ENCODE data around the gene CISTR.

Gene CISTR

DNA sequence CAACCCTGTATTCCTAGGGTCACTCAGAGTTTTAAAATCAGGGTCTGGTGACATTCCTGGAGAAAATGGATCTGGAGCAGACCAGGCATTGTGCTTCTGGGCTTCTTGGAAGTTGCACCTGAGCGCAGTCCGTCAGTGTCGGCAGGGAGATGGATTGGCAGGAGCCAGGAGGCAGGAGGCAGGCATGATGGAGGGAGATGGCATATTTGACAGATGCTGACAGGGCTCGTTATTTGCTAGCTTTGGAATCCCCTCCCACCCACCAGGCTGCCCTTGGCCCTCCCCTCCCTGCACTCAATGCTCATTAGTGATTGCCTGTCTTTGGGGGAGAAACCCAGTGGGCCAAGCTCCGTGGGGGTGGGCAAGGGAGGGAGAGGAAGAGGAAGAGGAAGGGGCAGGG lies 4.7 kb downstream of the CISTR start:
- TF ChIP-seq, protein P1, sequence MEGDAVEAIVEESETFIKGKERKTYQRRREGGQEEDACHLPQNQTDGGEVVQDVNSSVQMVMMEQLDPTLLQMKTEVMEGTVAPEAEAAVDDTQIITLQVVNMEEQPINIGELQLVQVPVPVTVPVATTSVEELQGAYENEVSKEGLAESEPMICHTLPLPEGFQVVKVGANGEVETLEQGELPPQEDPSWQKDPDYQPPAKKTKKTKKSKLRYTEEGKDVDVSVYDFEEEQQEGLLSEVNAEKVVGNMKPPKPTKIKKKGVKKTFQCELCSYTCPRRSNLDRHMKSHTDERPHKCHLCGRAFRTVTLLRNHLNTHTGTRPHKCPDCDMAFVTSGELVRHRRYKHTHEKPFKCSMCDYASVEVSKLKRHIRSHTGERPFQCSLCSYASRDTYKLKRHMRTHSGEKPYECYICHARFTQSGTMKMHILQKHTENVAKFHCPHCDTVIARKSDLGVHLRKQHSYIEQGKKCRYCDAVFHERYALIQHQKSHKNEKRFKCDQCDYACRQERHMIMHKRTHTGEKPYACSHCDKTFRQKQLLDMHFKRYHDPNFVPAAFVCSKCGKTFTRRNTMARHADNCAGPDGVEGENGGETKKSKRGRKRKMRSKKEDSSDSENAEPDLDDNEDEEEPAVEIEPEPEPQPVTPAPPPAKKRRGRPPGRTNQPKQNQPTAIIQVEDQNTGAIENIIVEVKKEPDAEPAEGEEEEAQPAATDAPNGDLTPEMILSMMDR (IDR thresholded peaks at IDR 0.05): no peak
- Mint-ChIP-seq H3K4me1 (peaks cover 34% of the 10 kb centered on the region), H3K9me3 (no peaks in the 10 kb centered on the region), H3K27ac (no peak overlapping the region), H3K4me3 (peak overlapping the region; percentile 60), H3K36me3 (ENCODE audit: low read depth) (no peaks in the 10 kb centered on the region), H3K27me3 (ENCODE audit: low read depth, poor library complexity) (peaks cover 7% of the 10 kb centered on the region)
- no peak for DNase-seq

DNA sequence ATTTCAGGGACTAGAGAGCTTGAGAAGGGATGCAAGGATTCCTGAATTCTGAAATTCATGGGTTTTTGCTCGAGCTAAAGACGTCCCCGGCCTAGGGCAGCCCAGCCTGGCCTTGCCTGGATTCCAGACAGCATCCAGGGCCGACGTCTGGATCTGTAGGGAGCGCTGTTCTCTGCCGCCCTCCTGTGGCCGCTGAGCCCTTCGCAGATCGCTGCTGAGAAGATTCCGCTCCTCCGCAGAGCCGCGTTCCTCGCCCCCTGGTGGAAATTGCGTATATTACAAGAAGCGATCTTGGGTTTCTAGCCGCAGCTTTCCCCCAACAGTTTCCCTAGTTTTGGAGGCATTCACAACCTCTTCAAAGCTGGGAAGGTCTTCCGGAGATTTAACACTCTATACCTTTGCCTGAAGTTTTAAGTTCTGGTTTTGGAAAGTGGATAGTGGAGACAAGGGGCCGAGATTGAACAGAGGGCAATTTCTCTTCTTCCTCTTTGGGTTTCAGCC lies 5.1 kb downstream of the CISTR start:
- no peaks in the 10 kb centered on the region for H3K36me3 Mint-ChIP-seq (ENCODE audit: low read depth)

DNA sequence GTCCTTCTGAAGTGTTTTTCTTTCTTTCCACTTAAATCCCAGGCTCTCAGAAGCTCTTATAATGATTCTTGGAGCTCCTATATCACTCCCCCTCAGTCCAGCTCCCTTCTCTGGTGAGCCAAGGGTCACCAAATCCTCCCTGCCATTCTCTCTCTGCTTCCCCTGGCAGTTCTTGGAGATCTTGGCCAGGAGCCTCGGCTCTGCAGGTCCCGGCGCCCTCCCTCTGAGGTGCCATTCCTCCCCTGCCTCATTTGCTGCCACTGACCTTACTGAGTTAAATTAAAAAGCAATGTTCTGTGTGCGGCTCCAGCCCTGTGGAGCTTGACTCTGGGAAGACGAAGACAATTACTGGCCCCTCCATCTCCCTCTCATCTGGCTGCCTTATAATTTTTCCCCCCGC lies 7.0 kb downstream of the CISTR start:
- H3K36me3 Mint-ChIP-seq (ENCODE audit: low read depth): no peaks in the 10 kb centered on the region
- DNase-seq: no peak
- H3K27me3 Mint-ChIP-seq (ENCODE audit: low read depth, poor library complexity): peaks cover 7% of the 10 kb centered on the region
- no peak overlapping the region for H3K4me3 Mint-ChIP-seq
- H3K4me1 Mint-ChIP-seq: peaks cover 34% of the 10 kb centered on the region
- H3K27ac Mint-ChIP-seq: no peak overlapping the region
- TF ChIP-seq, protein P1 (IDR thresholded peaks at IDR 0.05): no peak
- no peaks in the 10 kb centered on the region for H3K9me3 Mint-ChIP-seq

More for the DNA sequence above, 5.1 kb downstream of the CISTR start:
- Mint-ChIP-seq H3K9me3 (no peaks in the 10 kb centered on the region), H3K27ac (no peak overlapping the region), H3K27me3 (ENCODE audit: low read depth, poor library complexity) (peaks cover 7% of the 10 kb centered on the region), H3K4me1 (peaks cover 34% of the 10 kb centered on the region), H3K4me3 (peak overlapping the region; percentile 60)
- TF ChIP-seq, protein P1 (IDR thresholded peaks at IDR 0.05): peak; percentile 100
- peak; percentile 97 for DNase-seq

DNA sequence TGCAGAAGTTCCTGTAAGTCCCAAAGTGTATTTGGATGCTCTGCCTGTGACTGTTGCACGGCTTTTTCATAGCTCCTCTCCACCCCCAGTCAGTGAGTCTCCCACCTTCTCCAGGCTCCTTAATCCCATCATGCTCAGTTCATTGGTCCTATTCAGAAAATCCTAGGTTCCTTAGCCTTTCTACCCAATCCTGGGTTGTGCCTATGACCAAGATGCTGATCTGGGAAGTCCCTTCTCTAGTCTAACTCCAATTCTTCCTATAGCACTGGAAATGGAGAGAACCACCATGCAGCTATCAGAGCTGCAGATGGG lies 7.7 kb downstream of the CISTR start:
- H3K27me3 Mint-ChIP-seq (ENCODE audit: low read depth, poor library complexity): peaks cover 7% of the 10 kb centered on the region
- no peaks in the 10 kb centered on the region for H3K36me3 Mint-ChIP-seq (ENCODE audit: low read depth)
- H3K4me1 Mint-ChIP-seq: peaks cover 41% of the 10 kb centered on the region
- H3K4me3 Mint-ChIP-seq: no peak overlapping the region
- no peak for DNase-seq
- no peak overlapping the region for H3K27ac Mint-ChIP-seq
- TF ChIP-seq, protein P1 (IDR thresholded peaks at IDR 0.05): no peak
- no peaks in the 10 kb centered on the region for H3K9me3 Mint-ChIP-seq

DNA sequence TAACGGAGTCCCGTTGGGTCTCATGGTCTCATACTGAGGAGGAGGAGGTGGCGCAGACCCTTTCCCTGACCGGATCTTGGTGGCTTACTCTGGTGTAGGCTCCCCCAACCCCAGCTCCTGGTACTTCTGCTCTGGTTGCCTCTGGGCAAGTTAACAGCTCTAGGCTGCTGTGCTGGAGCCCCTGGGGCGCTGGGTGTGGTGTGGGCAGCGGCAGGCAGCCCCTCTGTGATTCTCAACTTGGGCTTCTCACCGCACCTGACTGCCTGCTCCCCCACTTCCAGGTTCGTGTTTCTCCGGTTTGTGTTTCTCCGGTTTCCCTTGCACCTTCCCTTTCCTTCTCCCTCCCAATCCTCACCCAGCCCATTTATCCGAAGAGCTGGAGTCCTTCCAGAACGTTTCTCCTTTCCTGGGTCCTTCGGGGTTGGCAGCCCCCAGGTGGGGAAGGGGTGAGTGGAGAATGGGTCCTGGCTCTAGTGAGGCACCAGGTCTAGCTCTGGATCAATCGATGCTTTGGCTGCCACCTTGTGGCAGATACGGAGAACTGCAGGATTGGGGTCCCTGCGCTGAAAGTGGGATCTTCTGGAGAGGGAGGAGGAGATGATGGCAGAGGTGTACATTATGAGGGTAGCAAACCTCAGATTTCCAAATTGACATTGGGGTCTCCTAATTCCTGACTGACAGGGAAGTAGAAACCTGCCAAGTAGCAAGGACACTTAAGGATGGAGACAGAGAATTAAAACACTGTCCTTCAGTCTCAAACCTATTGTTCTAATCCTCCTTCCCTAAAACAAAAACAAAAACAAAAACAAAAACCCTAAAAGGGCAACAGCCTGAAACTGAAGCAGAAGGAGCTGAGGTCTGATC lies 8.3 kb downstream of the CISTR start:
- DNase-seq: peak; percentile 68
- peaks cover 7% of the 10 kb centered on the region for H3K27me3 Mint-ChIP-seq (ENCODE audit: low read depth, poor library complexity)
- TF ChIP-seq, protein P1 (IDR thresholded peaks at IDR 0.05): peak; percentile 96
- H3K36me3 Mint-ChIP-seq (ENCODE audit: low read depth): no peaks in the 10 kb centered on the region
- H3K4me1 Mint-ChIP-seq: peaks cover 47% of the 10 kb centered on the region
- no peak overlapping the region for H3K27ac Mint-ChIP-seq
- H3K4me3 Mint-ChIP-seq: peak overlapping the region; percentile 54
- no peaks in the 10 kb centered on the region for H3K9me3 Mint-ChIP-seq

DNA sequence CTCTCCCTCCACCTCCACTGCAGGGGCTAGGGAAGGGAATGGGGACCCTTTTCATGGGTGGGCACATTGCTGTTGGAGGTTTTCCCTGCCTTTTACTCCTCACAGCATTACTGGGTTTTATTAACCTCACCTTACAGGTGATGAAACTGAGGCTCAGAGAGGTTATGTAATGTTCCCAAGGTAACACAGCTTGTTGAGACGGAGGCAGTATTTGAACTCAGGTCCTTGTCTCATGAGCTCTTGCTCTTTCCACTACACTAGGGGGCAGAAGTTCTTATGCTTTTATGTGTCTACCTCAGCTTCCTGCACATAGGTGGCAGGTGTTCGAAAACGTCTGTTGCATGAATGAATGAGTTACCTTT lies 11.7 kb downstream of the CISTR start:
- Mint-ChIP-seq H3K36me3 (ENCODE audit: low read depth) (no peaks in the 10 kb centered on the region), H3K4me1 (peaks cover 65% of the 10 kb centered on the region), H3K4me3 (no peak overlapping the region), H3K9me3 (no peaks in the 10 kb centered on the region), H3K27me3 (ENCODE audit: low read depth, poor library complexity) (no peaks in the 10 kb centered on the region), H3K27ac (no peak overlapping the region)
- DNase-seq: no peak
- TF ChIP-seq, protein P1 (IDR thresholded peaks at IDR 0.05): no peak

Data from nephron progenitor cell (in vitro differentiated cells).